Nucleus accumbens (tissue), 56 donors: ENCODE results near the gene MROH7.

Experiments
- DNase-seq, 56 donors: peaks; one replicate each; lab custom pipeline; 2025; lab: John Stamatoyannopoulos, UW

MROH7 gene

DNA sequence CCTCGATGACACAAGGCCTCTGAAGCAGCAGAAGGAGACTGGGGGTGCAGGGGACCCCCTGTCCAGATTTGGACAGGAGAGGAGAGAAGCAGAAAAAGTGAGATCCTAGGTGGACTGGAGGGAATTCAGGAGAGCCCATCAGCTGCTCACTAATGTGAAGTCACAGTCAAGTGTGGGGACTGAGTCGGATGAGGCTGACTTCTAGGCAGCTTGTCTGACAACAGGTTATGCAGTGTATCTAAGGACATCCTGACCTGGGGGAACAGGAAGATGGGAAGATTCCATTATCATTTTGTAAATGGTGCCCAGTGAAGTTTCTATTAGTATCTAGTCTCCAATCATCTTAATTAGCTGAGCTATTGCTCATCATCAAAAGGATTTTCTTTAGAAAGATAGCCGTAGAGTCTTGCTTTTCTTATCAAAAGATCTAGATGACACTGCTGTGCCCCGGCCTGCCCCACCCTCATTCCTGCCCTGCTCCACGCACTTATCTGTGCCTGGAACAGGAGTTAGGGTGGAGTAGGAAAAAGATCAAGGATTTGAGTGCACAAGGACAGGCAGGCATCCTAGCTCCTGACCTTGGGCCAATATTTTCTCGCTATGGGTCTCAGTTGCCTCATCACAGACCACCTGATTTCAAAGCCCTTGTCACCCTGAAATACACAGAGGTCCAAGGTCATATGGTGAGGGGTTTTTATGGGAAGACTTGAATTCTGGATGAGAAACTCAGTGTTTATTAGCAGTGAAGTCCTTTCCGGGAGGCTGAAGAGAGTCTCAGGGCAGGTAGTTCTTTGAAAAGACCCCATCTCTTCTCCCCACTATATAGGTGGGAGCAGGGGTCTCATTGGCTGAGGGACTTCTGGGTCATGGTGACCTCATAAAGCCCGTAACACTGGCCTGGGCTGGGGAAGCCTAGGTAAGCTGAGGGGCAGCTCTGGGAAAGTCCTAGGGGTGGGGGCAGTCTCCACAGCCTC lies at the start of gene MROH7:
Gene MROH7 (plus strand): TSS at position 924 of the 974 bp plus-strand sequence. CDS start 11,141 bp downstream, outside the sequence.
- DNase-seq, result no peak

DNA sequence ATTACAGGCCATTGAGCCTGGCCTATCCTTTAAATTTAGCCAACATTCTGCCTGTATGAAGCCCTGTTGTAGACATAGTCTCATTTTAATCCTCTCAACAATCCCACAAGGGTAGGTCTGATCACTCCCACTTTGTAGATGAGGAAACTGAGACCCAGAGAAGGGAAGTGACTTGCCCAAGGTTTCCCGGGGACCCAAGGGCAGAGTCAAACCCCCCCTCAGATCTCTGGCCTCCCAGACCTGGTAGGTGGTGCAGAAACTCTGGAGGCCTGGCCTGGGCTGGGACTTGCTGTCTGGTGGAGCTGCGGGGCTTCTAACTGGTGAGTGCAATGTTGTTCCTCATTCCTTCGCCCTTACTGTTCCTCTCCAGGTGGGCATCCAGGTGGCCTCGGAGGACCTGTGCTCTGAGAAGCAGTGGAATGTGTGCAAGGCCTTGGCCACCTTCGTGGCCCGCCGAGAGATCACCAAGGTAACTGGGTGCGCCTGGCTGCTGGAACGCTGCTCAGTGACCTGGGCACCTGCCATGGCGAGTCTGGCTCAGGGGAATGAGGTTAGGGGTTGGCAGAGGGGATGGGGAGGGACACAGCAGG lies 47.9 kb upstream of the MROH7 start:
- no peak for DNase-seq

- no peak for DNase-seq
These were observed 47.1 kb upstream of the MROH7 start for GRCh38 chr1:54594463-54594862.

GRCh38 chr1:54595956-54596498 lies 45.6 kb upstream of the MROH7 start:
- DNase-seq, result no peak

DNA sequence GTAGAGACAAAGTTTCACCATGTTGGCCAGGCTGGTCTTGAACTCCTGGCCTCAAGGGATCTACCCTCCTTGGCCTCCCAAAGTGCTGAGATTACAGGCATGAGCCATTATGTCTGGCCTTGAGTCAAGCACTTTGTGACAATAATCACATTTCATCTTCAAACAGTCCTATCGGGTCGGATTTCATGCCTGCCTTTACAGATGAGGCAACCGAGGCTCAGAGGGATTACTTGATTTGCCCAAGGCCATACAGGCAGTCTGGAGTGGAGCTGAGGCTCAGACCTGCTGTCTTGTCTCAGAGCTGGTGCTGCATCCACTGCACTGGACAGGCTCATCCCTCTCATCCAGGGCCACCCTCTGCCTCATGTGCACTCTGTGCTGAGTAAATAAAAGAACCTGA lies 44.8 kb upstream of the MROH7 start:
- no peak for DNase-seq

DNA sequence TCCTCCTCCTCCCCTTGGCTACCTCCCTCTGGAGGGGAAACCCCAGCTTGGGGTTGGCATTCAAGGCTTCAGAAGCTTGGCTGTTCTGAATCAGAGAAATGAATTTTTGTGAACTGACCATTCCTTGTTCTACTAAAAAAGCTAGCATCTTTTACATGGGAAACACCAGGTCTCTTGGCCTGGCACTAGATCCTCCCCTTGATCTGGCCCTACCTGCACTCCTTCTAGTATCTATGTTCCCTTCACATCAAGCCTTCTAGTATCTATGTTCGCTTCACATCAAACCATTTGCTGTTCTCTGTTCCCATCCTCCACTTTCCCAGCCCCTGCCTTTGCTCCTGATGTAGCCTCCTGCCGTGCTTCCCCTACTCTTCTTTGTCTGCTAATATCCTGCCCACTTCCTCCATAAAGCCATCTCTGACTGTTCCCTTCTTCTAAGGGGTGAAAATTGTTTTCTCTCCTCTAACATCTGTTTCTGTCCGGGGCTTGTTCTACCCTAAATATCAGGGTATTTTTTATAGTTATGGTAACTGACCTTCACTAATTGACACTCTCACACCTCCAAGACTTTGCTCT lies 44.0 kb upstream of the MROH7 start:
- no peak for DNase-seq

- DNase-seq, result no peak
These were observed 42.3 kb upstream of the MROH7 start for GRCh38 chr1:54599211-54599823.

- no peak for DNase-seq
These were observed 40.5 kb upstream of the MROH7 start for GRCh38 chr1:54600947-54601721.

- no peak for DNase-seq
These were observed 39.9 kb upstream of the MROH7 start for GRCh38 chr1:54601730-54602129.

- DNase-seq, result no peak
These were observed 39.0 kb upstream of the MROH7 start for GRCh38 chr1:54602554-54602953.

GRCh38 chr1:54603241-54603640 lies 38.3 kb upstream of the MROH7 start:
- no peak for DNase-seq

- no peak for DNase-seq
These were observed 37.5 kb upstream of the MROH7 start for GRCh38 chr1:54604051-54604450.

GRCh38 chr1:54604572-54605370 lies 36.8 kb upstream of the MROH7 start:
- no peak for DNase-seq

- DNase-seq, result no peak
These were observed 35.2 kb upstream of the MROH7 start for GRCh38 chr1:54606096-54606989.

DNA sequence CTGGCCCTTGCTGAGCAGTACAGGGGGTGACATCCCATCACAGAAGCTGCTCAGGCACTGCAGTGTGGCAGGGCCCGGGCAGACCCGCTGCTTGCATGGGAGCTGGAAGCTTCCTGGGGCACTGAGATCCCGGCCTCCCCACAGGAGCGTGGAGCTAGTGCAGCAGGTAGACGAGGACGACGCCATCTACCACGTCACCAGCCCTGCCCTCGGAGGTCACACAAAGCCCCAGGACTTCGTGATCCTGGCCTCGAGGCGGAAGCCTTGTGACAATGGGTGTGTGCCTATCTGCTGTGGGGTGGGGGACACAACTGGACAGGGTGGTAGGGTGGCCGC lies 34.6 kb upstream of the MROH7 start:
- DNase-seq, result no peak

DNA sequence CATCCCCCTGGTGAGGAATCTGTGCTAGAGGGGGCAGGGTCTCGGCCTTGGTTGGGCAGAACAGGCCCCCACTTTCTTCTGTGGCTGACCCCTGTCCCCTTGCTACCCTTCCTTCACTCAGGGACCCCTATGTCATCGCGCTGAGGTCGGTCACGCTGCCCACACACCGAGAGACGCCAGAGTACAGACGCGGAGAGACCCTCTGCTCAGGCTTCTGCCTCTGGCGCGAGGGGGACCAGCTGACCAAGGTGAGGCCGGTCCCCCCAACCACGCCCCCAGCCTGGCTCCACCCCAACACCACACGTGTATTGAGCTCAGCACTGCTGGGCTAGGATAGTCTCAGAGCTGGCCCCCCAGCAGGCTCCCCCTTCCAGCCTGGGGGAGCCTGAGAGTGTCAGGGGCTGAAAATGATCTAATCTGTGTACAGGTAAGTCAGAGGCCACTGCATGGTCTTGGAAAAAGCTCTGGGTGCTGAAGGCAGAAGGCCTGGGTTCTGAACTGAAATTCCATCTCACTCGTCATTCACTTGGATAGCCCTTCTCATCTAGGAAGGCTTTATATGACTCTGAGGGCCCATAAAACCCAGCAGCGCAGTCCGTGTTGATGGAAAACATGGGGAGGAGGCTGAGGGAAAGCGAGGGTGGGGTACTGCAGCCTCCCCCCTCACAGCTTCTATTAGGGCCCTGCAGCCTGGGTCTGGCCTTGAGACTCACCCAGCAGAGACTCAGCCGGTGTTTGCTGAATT lies 33.6 kb upstream of the MROH7 start:
- DNase-seq, result no peak

DNA sequence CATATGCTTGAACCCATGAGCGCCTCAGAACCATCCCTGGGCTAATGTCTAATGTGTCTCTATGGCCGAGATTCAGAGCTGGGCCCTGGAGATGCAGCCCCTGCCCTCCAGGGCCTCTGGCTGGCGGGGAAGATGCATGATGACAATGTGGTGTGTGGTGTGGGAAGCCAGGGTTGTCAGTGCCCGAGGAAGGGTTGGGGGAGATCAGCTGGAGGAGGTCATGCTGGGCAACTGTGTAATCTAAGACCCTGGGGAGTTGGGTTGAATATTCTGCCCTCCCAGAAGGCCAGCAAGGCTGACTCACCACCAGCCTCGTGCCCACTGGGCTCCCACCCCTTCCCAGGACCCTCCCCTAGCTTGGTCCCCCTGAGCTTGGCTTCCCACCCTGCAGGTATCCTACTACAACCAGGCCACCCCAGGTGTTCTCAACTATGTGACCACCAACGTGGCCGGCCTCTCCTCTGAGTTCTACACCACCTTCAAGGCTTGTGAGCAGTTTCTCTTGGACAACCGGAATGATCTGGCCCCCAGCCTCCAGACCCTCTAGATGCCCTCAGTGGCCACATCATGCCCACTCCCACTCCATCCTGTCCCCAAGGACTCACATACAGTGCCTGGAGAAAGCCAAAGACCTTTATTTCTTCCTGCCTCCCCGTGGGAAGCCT lies 32.9 kb upstream of the MROH7 start:
- no peak for DNase-seq
